Activated T-cell treated with anti-CD3 and anti-CD28 coated beads for 1 hour (primary cell): Measurements from ENCODE around the gene MAN1C1.
A peak's percentile ranks its signal among the peaks of the same experiment; 100 is the strongest.

ENCODE experiments used
- DNase-seq: peaks from one replicate; pipeline ENCODE4 v3.0.0-alpha.2; 2020; ENCODE audit warnings: low read depth

The MAN1C1 gene

GRCh38 chr1:25614501-25615171 is 2.0 kb upstream of the MAN1C1 start:
- DNase-seq, result no peak

- DNase-seq, result no peak
These were observed 1.4 kb upstream of the MAN1C1 start for GRCh38 chr1:25615172-25615541.

- DNase-seq, result no peak
These were observed 962 bp upstream of the MAN1C1 start for GRCh38 chr1:25615563-25616094.

- no peak for DNase-seq
These were observed 515 bp downstream of the MAN1C1 start for GRCh38 chr1:25616987-25617624.

- DNase-seq, result no peak
These were observed 1.2 kb downstream of the MAN1C1 start for GRCh38 chr1:25617625-25618432.

- no peak for DNase-seq
These were observed 1.8 kb downstream of the MAN1C1 start for GRCh38 chr1:25618433-25618808.

- peak; percentile 46 for DNase-seq
These were observed 2.7 kb downstream of the MAN1C1 start for GRCh38 chr1:25619101-25619890.

- no peak for DNase-seq
These were observed 3.6 kb downstream of the MAN1C1 start for GRCh38 chr1:25620211-25620610.

- DNase-seq, result no peak
These were observed 4.2 kb downstream of the MAN1C1 start for GRCh38 chr1:25620701-25621350.

- no peak for DNase-seq
These were observed 5.3 kb downstream of the MAN1C1 start for GRCh38 chr1:25621876-25622275.

- no peak for DNase-seq
These were observed 5.9 kb downstream of the MAN1C1 start for GRCh38 chr1:25622531-25622930.

- no peak for DNase-seq
These were observed 6.4 kb downstream of the MAN1C1 start for GRCh38 chr1:25623007-25623406.

- no peak for DNase-seq
These were observed 7.1 kb downstream of the MAN1C1 start for GRCh38 chr1:25623731-25624130.

- no peak for DNase-seq
These were observed 7.6 kb downstream of the MAN1C1 start for GRCh38 chr1:25624156-25624555.

GRCh38 chr1:25624604-25625003 is 8.0 kb downstream of the MAN1C1 start:
- DNase-seq, result no peak

GRCh38 chr1:25626018-25626417 is 9.4 kb downstream of the MAN1C1 start:
- DNase-seq, result no peak

GRCh38 chr1:25628741-25629421 is 12.3 kb downstream of the MAN1C1 start:
- DNase-seq, result no peak

GRCh38 chr1:25629836-25630235 is 13.2 kb downstream of the MAN1C1 start:
- DNase-seq, result no peak

- no peak for DNase-seq
These were observed 15.3 kb downstream of the MAN1C1 start for GRCh38 chr1:25631750-25632485.

GRCh38 chr1:25634066-25634465 is 17.5 kb downstream of the MAN1C1 start:
- no peak for DNase-seq
